Measurements from ENCODE around the gene POU1F1.

POU1F1 gene

DNA sequence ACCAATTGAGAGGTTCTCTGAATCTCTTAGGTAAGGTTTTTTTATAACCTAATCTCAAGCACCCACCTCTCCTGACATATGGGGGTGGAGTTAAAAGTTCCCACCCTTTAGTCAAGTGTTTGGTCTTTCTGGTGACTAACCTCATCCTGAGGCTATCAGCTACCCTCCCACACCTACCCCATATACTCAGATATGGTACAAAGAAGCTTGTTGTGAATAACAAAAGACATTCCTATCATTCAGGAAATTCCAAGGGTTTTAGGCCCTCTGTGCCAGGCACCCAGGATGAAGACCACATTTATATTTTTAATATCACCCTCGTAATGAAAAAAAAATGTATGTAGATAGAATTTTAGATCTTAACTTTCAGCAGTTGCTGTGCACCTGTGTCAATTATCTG lies 40.3 kb downstream of the POU1F1 start:
- TF ChIP-seq, protein P1, sequence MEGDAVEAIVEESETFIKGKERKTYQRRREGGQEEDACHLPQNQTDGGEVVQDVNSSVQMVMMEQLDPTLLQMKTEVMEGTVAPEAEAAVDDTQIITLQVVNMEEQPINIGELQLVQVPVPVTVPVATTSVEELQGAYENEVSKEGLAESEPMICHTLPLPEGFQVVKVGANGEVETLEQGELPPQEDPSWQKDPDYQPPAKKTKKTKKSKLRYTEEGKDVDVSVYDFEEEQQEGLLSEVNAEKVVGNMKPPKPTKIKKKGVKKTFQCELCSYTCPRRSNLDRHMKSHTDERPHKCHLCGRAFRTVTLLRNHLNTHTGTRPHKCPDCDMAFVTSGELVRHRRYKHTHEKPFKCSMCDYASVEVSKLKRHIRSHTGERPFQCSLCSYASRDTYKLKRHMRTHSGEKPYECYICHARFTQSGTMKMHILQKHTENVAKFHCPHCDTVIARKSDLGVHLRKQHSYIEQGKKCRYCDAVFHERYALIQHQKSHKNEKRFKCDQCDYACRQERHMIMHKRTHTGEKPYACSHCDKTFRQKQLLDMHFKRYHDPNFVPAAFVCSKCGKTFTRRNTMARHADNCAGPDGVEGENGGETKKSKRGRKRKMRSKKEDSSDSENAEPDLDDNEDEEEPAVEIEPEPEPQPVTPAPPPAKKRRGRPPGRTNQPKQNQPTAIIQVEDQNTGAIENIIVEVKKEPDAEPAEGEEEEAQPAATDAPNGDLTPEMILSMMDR (IDR thresholded peaks at IDR 0.05; ENCODE audit: control insufficient read depth, insufficient read depth, low read depth, low read length, missing control alignments), result no peak
- no peak overlapping the region for H3K4me3 ChIP-seq (ENCODE audit: control insufficient read depth, low read depth, low read length)
- no peak for DNase-seq (ENCODE audit: low read depth)

DNA sequence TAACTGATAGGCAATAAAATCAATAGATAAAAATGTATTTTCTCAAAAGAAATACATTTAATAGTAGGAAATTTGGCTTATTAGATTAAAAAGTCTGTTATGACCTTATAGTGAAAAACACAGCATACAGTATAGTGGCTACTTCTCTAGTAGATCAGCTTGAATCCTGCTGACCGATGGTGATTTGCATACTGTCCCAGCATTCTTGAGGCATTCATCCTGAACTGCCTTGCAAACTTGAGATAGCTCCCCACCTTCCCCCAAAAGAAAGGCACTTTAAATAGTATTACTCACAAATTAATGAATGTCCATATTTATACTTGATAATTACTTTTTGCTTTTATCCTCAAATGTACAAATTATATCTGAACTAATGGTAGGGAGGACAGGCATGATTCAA lies 42.6 kb downstream of the POU1F1 start:
- no peak overlapping the region for H3K4me3 ChIP-seq (ENCODE audit: control insufficient read depth, low read depth, low read length)
- TF ChIP-seq, protein P1 (IDR thresholded peaks at IDR 0.05; ENCODE audit: control insufficient read depth, insufficient read depth, low read depth, low read length, missing control alignments), result no peak
- DNase-seq (ENCODE audit: low read depth), result no peak

DNA sequence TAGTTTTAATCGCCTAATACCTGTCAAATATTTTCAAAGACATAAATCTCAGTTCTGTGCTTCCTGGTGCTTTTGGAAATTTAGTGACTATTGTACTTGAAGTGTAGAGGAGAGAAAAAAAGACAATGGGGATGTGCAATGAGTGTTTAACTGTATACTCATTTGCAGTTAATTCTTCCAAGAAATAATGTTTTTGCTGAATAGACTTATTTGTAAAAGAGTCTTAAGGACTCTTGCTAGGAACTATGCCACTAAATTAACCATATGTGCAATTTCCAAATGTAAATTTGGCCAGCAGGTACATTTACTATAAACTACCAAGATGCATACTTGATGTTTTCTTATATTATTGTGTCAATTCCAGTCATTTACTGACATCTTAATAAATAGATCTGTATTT lies 47.3 kb downstream of the POU1F1 start:
- TF ChIP-seq, protein P1 (IDR thresholded peaks at IDR 0.05; ENCODE audit: control insufficient read depth, insufficient read depth, low read depth, low read length, missing control alignments), result no peak
- H3K4me3 ChIP-seq (ENCODE audit: control insufficient read depth, low read depth, low read length), result no peak overlapping the region

DNA sequence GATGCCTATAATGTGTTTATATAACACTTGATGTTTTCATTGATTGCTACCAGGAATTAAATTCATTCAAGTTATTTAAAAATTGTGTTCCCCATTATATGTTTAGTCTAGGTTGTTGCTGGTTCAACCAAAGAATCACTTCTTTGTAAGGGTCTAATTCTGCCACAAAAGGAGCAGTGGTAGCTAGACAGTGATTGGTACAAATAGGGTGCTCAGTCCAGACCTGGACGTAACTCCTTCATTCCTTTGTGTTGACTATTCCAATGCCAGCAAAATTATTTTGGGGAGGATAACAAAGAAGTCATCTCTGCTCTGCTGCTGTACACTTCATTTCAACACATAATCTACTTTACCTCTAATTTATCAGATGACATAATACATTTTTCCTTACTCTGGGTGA lies 48.1 kb downstream of the POU1F1 start:
- TF ChIP-seq, protein P1 (IDR thresholded peaks at IDR 0.05; ENCODE audit: control insufficient read depth, insufficient read depth, low read depth, low read length, missing control alignments), result no peak

More for the DNA sequence above, 47.3 kb downstream of the POU1F1 start:
- no peak for DNase-seq (ENCODE audit: low read depth)

DNA sequence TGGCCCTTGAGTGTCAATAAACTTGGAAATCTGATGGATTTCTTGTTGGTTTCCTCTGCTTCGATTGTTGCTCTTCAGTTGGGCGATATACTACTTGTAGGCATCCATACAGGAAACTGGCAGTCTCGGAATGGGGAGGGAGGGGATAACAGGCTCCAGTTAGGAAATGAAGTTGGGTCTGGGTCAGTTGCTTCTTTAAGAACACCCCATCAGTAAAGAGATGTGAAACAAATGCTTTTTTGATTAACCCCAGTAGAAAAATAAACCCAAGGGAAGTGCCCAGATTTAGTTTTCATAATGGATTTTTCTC lies 48.6 kb downstream of the POU1F1 start:
- H3K4me3 ChIP-seq (ENCODE audit: control insufficient read depth, low read depth, low read length), result peak overlapping the region; percentile 94
- TF ChIP-seq, protein P1 (IDR thresholded peaks at IDR 0.05; ENCODE audit: control insufficient read depth, insufficient read depth, low read depth, low read length, missing control alignments), result no peak
- DNase-seq (ENCODE audit: low read depth), result no peak

More for the DNA sequence above, 48.1 kb downstream of the POU1F1 start:
- peak overlapping the region; percentile 94 for H3K4me3 ChIP-seq (ENCODE audit: control insufficient read depth, low read depth, low read length)
- no peak for DNase-seq (ENCODE audit: low read depth)

DNA sequence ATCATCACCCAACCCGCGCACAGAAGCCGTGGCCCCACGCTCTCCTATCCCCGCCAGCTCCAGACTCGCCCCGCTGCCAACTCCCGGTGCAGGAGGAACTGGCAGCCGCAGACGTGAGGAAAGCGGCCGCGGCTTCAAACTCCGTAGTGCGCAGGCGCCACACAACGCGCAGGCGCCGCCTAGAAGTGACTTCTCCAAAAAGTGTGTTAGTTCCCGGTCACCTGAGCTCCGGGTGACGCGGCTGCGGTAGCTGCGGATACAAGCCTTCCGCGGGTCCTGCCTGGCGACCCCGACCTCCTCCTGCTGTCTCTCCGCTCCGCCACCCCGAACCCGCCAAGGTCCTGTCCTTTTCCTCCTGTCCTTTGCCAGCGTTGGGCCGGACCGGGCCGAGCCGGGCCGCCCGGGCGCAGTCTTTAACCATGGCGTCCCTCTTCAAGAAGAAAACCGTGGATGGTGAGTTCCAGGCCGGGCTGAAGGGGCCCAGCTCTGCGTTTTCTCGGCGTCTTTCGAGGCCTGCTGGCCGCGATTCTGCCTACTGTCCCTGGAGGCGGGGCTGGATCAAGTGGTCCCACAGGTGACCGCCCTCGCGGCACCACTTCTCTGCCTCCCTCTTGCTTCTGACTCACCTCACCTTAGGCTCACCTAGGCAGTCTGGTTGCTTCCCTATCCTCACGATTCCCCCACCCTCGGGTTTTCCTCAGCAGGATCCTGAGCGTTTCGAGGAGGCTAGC lies 49.1 kb downstream of the POU1F1 start, which contains the start of gene CHMP2B:
Gene CHMP2B (plus strand): TSS at position 206 of the 731 bp plus-strand sequence. CDS start 214 bp downstream, at position 420.
- H3K4me3 ChIP-seq (ENCODE audit: control insufficient read depth, low read depth, low read length), result peak within 1 kb of the TSS; percentile 94
- TF ChIP-seq, protein P1 (IDR thresholded peaks at IDR 0.05; ENCODE audit: control insufficient read depth, insufficient read depth, low read depth, low read length, missing control alignments), result no peak
- peak; percentile 66 for DNase-seq (ENCODE audit: low read depth)

Measured in AG09309 (cell line).